Urothelium cell line (cell line): ENCODE results near the gene ZDHHC13.
"Not testable (repeated sequence)": the region's sequence is repeated elsewhere in the genome, so short reads cannot be mapped to it uniquely, and the experiment has no call there.

Source experiments
- DNase-seq: peaks from one replicate; pipeline ENCODE4 v3.0.0; 2011; ENCODE audit warnings: low spot score, mixed read lengths
- FAIRE-seq: peaks from 2 replicates; lab custom pipeline; 2011; peaks lifted over from hg19 to GRCh38; lab: Jason Lieb, UNC

The ZDHHC13 gene

DNA sequence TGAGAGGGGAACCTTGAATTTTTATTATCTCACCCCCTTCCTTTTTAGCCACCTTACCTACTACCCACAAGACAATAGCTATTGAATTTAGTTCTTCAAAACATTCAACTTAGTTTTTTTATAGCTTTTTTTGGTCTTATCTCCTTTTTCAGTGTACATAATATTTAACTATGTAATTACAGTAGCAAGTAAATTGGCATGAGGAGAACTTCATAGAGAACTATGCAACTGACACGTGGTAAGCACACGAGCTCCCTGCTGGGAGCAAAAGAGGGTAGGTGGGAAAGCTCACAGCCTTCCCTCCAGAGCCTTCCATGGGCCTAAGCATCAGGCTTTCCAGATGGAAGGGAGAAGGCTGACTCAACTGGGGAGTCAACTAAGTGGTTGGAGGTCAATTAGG, 22.1 kb upstream of the ZDHHC13 start:
- FAIRE-seq (no peak), DNase-seq (no peak)

DNA sequence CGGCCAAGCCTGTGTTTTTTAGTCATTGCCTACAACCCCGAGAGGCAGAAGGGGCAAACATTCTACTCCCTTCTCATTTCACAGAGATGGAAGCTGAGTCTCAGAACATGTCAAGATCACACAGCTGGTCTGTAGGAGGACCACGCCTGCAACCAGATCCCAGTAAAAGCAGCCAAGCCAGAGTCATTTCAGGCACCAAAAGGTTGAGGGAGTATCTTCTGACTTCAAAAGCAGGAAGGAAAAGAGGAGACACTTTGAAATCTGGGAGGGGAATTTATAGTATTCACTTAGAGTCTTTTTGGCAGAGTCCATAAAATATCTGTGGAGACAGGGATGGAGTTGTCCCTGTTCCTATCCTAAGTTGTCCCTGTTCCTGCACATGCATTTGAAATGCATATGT, 17.9 kb upstream of the ZDHHC13 start:
- FAIRE-seq (no peak), DNase-seq (no peak)

DNA sequence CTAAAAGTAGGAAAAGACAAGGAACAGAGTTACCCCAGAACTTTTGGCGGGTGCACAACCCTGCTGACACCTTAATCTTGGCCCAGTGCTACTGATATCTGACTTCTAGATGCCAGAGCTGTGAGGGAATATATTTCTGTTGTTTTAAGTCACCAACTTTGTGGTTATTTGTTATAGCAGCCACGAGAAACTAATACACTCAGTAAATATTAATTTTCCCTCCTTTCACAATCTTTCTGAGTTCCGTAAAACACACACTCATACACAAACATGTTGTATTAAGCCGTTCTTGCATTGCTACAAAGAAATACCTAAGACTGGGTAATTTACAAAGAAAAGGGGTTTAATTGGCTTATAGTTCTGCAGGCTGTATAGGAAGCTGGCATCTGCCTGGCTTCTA, 16.1 kb upstream of the ZDHHC13 start:
- DNase-seq (no peak), FAIRE-seq (no peak)

DNA sequence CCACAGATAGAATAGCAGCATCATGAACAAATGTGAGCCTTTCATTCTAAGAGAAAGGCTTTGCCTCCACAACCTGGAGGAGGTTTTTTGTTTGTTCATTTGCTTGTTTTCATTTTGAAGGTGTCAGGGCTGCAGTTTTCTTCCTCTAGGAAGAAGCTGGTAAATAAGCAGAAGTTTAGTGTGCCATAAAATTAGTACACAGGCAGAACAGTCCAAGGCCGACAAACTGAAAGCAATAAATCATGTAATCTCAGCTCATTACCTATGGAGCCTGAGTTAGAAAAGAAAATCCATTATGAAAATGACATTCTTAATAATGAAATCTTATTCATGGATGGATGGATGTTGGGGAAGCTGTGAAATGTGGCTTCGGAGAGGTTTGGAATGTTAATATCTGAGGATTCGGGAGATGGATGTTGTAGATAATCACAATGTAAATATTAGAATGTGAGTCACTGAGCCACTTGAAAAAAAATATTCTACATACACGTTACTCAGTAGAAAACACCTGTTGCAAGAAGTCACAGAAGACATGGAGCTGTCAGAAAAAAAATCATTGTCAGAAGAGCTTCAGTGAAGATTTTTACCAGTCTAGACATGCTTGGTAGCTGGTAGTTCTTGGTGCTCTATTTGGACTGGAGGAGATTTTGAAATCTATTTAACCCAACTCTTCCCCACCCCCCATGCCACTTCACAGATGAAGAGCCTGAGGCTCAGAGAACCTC, 15.0 kb upstream of the ZDHHC13 start:
- no peak for FAIRE-seq
- DNase-seq, result no peak

DNA sequence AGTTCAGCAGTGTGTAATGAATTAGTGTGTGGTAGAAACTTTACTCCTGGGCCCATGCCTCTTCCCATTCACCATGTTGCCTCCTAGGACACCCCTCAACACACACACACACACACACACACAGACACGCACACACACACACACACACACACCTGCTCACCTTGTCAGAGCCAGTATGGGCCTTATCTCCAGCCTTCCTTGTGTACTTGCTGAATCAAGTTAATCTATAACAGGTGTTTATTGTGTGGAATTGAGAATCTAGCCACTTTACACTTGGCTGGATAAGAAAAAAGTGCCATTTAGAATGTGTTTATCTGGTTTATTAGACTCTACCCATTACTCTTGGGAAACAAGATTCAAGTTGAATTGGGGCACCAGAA, 14.5 kb upstream of the ZDHHC13 start:
- FAIRE-seq (no peak), DNase-seq (no peak)

DNA sequence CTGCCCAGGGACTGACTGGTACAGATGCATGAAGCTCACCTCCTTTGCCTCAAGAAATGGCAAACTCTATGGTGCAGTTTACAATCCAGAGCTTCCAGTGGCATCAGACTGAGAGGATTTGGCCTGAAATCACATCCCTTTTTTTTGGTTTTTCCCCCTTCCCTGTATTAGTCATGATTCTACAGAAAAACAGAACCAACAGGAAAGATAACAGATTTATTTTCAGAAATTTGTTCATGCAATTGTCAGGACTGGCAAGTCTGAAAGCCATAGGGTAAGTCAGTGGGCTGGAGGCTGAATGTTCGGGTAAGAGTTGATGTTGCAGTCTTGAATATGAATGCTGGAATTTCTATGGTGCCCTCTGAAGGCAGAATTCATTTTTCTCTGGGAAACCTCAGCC, 12.0 kb upstream of the ZDHHC13 start:
- DNase-seq (no peak), FAIRE-seq (no peak)

DNA sequence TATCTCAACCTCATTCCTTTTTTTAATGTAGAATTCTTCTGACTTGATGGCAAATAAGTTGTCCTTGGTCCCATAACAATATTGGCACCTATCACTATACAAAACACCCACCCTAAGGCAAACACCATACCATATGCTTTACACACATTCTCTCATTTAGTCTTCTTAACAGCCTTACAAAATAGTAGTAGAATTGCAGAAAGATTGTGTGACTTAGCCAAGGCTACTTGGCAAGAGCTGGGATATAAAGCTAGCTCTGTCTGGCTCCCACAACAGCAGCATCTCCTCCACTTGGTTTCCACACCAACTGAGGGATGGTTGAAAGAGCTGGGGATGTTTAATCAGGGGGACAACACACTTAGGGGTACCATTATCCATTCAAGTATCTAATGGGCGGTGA, 9.8 kb upstream of the ZDHHC13 start:
- DNase-seq, result no peak
- no peak for FAIRE-seq

DNA sequence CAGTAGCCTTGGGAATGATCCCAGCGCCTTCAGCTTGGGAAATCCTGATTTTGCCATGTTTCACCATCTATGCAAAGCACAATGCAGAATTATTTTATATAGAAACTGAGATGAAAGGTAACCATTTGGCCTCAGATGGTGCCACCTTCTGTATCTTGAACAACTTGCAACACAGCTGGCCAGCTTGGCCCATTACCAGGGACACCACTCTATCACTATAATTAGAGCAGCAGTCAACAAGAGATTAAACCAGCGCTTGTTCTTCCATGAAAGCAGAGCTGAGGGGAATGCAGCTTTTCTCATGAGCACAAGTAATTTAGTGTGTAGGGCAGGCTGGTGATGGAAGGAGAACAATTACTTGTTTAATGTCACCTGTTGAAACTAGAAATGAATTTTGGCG, 6.7 kb upstream of the ZDHHC13 start:
- no peak for FAIRE-seq
- no peak for DNase-seq

DNA sequence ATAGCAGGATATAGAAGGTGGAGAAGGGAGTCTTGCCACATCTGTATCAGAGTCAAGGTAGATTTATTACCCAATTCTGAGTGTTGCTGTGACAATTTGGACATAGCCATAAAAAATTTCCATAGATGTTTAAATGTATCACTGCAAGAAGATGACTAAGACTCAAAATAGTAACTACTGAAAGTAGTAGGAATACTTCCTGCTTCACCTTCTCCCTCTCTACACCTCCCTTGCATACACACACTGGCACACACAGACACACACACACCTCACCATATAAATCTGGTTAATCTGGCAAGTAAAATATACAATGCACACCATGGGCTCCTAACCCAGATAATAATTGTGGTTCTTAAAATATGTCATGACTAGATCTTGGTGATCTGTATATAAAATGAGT, 5.2 kb upstream of the ZDHHC13 start:
- DNase-seq, result no peak
- FAIRE-seq, result no peak

DNA sequence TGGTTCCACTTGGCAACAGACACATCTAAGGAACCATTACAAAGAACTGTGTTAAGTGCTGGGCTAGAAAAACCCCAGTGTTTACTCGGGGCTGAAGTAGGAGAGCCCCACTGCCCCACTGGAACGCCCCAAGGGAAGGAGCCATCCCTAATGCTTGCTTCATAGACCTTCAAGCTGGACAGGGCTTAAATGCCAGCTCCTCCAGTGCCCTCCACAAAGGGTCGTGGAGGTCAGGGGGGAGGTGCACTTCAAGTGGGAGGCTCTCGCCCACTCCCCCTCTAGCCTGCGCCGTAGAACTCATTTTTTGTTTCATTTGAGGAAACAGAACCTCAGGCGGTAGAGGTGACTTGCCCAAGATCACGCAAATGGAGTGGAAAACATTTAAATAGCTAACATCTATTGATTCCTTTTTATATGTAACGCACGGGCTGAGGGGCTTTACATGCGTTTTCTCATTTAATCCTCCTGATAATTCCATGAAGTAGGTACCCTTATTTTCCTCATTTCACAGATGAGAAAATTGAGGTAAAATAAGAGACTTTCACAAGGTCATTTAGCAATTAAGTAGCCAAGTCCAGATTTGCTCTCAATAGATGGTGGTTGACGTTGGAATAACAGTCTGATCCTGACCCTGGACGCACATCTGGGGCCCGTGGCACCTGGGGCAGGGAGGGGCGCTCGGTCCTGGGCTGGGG, 545 bp upstream of the ZDHHC13 start:
- FAIRE-seq (no peak), DNase-seq (no peak)

DNA sequence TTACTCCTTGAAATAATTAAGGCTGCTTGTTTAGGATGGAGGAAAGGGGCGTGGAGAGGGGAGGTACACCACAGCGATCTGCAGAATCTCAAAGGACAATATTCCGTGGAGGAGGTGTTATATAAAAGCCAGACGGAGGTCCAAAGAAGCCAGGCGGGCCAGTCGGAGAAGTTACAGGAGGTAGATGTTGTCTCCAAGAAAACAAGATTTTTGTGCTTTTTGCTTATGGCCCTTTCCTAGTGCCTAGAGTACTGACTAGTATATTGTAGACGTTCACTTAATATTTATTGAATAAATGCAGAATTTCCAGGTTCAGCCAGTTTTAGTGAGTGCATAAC, 761 bp downstream of the ZDHHC13 start:
- DNase-seq (no peak), FAIRE-seq (no peak)

DNA sequence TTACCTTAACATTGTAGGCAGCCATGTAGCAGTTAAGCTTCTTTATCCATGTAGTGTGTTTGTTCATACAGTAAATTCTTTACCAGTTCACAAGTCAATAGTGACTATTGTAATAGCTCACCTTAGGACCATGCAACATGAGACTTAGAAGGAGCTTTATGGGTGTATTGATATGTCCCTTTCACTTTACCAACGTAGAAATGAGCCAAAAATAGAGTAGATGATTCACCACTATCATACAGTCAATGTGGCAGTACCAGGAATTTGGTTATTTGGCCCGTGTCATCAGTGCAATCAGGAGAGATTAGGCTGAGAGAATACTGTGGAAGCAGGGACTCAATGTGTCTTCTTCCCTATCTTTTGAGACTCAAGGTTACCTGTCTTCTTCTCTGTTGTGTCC, 4.7 kb downstream of the ZDHHC13 start:
- FAIRE-seq, result no peak
- DNase-seq, result no peak

DNA sequence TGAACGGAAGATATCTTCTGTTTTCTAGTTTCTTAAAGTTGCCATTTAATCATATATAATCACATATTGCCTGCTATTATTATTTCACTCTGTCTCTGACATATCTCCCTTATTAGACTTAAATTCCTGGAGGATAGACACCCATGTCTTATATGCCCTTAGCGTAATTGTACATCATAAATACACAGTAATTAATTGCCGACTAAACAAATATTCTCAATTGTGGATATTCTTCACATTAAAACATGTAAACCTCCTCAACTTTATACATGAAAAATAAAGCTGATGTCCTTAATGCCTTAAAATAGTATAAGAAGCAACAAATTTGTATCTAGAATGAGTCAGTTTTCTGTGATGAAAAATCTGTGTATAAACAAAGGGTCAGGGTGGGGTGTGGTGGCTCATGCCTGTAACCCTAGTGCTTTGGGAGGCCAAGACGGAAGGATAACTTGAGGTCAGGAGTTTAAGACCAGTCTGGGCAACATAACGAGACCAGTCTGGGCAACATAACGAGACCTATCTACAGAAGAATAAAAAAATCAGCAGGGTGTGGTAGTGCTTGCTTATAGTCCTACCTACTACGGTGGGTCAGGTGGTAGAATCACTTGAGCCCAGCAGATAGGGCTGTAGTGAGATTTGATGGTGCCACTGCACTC, 6.1 kb downstream of the ZDHHC13 start:
- FAIRE-seq (no peak), DNase-seq (no peak)

DNA sequence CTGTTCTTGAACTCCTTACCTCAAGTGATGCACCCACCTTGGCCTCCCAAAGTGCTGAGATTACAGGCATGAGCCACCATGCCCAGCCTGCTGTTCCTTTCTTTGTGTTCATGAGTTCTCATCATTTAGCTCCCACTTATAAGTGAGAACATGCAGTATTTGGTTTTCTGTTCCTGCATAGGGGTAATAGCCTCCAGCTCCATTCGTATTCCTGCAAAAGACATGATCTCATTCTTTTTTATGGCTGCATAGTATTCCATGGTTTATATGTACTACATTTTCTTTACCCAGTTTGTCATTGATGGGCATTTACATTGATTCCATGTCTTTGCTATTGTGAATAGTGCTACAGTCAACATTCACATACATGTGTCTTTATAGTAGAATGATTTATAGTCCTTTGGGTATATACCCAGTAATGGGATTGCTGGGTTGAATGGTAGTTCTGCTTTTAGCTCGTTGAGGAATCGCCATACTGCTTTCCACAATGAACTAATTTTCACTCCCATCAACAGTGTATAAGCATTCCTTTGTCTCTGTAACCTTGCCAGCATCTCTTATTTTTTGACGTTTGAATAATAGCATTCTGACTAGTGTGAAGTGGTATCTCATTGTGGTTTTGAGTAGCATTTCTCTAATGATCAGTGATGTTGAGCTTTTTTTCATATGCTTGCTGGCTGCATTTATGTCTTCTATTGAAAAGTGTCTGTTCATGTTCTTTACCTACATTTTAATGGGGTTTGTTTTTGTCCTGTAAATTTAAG, 9.8 kb downstream of the ZDHHC13 start:
- DNase-seq, FAIRE-seq: not testable (repeated sequence)

DNA sequence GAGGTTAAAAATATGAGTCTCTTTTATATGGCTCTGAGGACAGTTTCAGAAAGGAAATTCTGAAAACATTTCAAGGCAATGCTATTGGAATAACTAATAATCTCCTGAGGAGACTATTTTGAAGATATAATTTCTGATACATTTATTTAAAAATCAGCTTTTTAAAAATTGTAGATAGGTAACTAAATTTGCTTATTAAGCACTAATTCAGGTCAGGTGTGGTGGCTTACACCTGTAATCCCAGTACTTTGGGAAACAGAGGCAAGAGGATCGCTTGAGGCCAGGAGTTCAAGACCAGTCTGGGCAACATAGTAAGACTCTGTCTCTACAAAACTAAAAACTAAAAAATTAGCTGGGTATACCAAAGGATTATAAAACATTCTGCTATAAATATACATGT, 17.0 kb downstream of the ZDHHC13 start:
- FAIRE-seq, result no peak

DNA sequence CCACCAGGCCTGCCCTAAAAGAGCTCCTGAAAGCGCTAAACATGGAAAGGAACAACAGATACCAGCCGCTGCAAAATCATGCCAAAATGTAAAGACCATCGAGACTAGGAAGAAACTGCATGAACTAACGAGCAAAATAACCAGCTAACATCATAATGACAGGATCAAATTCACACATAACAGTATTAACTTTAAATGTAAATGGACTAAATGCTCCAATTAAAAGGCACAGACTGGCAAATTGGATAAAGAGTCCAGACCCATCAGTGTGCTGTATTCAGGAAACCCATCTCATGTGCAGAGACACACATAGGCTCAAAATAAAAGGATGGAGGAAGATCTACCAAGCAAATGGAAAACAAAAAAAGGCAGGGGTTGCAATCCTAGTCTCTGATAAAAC, 19.9 kb downstream of the ZDHHC13 start:
- not testable (repeated sequence) for FAIRE-seq, DNase-seq

More for the DNA sequence above, 17.0 kb downstream of the ZDHHC13 start:
- no peak for DNase-seq

DNA sequence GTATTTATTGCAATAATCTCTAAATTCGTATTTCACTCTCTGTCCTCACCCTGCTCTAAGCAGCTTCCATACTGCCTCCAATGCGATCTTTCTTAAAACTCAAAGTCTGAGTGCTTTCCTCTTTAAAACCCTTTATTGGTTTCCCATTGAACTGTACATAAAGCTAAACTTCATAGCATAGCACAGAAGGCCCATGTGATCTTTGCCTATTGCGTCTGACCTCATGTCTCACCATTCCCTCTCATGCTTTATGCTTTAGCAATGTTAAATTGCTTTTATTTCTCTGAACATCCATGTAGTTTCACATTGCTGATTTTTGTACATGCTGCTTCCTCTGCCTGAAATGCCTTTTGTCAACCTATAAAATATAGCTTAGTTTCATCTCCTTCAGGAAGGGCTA, 28.4 kb downstream of the ZDHHC13 start:
- DNase-seq (no peak), FAIRE-seq (no peak)

DNA sequence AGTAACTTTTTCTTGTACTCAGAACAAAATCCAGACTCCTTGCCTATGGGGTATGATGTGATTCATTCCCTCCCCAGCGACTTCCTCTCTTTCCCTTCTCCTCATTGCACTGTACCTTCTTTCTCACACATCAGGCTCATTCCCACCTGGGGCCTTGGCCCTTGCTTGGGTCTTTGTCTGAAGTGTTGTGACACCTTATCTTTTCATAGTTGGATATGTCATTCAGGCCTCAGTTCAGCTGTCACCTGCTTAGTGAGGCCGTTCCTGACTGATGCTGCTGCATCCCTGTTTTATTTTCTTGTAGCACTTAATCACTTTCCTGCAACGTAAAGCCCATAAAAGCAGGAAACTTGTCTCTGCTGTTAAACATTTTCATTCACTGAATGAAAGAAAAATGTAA, 39.9 kb downstream of the ZDHHC13 start:
- no peak for FAIRE-seq
- DNase-seq, result no peak

DNA sequence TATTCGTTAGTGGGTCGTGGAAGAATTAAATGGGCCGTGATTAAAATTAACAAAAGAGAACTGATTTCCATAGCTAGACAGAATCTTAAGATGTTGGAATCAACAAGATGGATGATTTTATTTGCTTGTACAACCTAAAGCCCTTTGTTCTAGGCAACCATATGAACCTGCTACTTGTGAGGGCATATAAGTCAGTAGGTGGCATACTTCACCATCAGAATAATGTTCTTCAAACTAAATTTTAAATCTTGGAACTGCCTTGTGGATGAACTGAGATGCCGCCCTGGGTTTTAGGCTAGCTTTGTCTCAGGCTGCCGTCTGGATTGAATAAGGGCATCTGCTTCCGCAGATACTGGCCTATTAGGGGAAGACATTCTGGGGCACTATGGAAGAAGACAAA, 43.9 kb downstream of the ZDHHC13 start:
- DNase-seq (no peak), FAIRE-seq (no peak)

DNA sequence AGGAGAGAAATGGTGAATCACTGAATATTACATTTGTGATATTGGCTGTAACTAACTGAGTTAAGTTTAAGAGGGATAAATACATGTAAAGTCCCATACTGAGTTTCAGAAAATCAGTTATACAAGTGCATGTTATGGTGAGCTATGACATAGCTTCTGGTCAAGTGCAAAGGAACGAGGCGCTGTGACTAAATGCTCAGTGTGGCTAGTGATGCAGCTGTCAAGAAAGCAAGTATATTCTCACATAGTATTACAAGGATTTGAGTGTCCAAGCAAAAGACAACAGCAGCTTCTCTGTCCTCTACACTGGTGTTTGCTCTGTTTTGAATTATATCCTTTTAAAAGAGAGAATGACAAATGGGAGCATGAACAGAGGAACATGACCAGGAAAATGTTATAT, 44.7 kb downstream of the ZDHHC13 start:
- DNase-seq (no peak), FAIRE-seq (no peak)

DNA sequence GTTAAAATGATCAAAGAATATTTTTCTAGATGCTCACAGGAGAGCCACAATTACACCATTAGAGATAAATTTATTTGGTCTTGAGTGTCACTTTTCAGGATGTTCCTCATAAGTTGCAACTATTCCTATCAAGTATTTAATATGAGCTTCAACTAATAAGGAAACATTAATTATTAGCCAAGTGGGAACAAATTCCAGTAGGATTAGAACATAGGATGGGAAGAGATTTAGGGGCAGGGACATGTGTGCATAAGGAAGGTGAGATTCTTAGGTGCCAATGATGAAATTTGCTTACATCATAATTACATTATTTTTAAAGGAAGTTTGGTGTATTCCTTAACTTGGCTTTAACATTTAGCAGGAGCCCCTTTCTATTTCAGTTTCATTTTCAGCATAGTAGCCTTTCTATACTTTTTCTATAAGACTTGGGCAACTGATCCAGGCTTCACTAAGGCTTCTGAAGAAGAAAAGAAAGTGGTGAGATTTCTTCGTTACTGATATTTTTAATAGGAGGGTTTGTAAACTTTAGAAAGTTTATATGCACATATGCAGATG, 46.1 kb downstream of the ZDHHC13 start:
- no peak for DNase-seq
- no peak for FAIRE-seq
